WTC11 (cell line): ENCODE measurements around the gene MTUS2. TPM values are rescaled to one million over a fixed set of nuclear protein-coding genes. Genes with fewer than 3 reads are reported as not detected.

Source experiments
- ATAC-seq: fragments of 200-7000 bp; cut with Tn5 transposase; 2 replicates; pipeline ENCODE4 v1.10.0; 2021; ENCODE audit warnings: mild to moderate bottlenecking, moderate library complexity
- CTCF ChIA-PET: fragments of 300-600 bp; sonication (Branson Sonifier 250); formaldehyde crosslinking; loops from one replicate; lab custom pipeline; 2021; ENCODE audit warnings: antibody characterized with exemption; lab: Charles Lee
- POLR2A ChIA-PET: fragments of 350-600 bp; sonication (Branson Sonifier 250); formaldehyde crosslinking; loops from one replicate; lab custom pipeline; 2021; ENCODE audit warnings: antibody characterized with exemption; lab: Charles Lee
- DNase-seq: peaks from one replicate; pipeline ENCODE4 v3.0.0; 2021; ENCODE audit warnings: low spot score
- H3K27ac Mint-ChIP-seq: 2 replicates; pipeline ENCODE4 v1.8.0; 2021; ENCODE audit warnings: mixed read lengths
- H3K27me3 Mint-ChIP-seq: 2 replicates; pipeline ENCODE4 v1.8.0; 2021; ENCODE audit warnings: low read depth, mild to moderate bottlenecking, moderate library complexity, mixed read lengths
- H3K36me3 Mint-ChIP-seq: 2 replicates; pipeline ENCODE4 v1.8.0; 2021; ENCODE audit warnings: mixed read lengths
- H3K4me1 Mint-ChIP-seq: 2 replicates; pipeline ENCODE4 v1.8.0; 2022; ENCODE audit warnings: mixed read lengths
- H3K4me3 Mint-ChIP-seq: 2 replicates; pipeline ENCODE4 v1.8.0; 2021; ENCODE audit warnings: mild to moderate bottlenecking, moderate library complexity, mixed read lengths
- H3K9me3 Mint-ChIP-seq: 2 replicates; pipeline ENCODE4 v1.8.0; 2021; ENCODE audit warnings: mixed read lengths
- CREM ChIP-seq: sonication (generic); formaldehyde crosslinking; IDR thresholded peaks from 2 replicates; pipeline ENCODE4 v1.8.1; 2022; ENCODE audit warnings: mild to moderate bottlenecking, missing genetic modification reagents, moderate library complexity
- E2F1 ChIP-seq: sonication (generic); formaldehyde crosslinking; IDR thresholded peaks from 2 replicates; pipeline ENCODE4 v1.8.0; 2022; ENCODE audit warnings: mild to moderate bottlenecking, missing genetic modification reagents
- ELF4 ChIP-seq: sonication (generic); formaldehyde crosslinking; IDR thresholded peaks from 2 replicates; pipeline ENCODE4 v1.8.1; 2022; ENCODE audit warnings: low read depth, mild to moderate bottlenecking, moderate library complexity, missing genetic modification reagents
- GTF2I ChIP-seq: fragments of 250-450 bp; sonication (Bioruptor Pico); conservative IDR thresholded peaks from 2 replicates; pipeline ENCODE4 v1.4.0; 2021; ENCODE audit warnings: mild to moderate bottlenecking
- IRF2 ChIP-seq: sonication (generic); formaldehyde crosslinking; IDR thresholded peaks from 2 replicates; pipeline ENCODE4 v1.8.0; 2022; ENCODE audit warnings: low read depth, missing genetic modification reagents, borderline replicate concordance
- MYBL2 ChIP-seq: sonication (generic); formaldehyde crosslinking; IDR thresholded peaks from 2 replicates; pipeline ENCODE4 v1.8.1; 2023; ENCODE audit warnings: mild to moderate bottlenecking, moderate library complexity, missing genetic modification reagents
- NFATC4 ChIP-seq: fragments of 250-450 bp; sonication (Bioruptor Pico); IDR thresholded peaks from 2 replicates; pipeline ENCODE4 v1.9.0; 2021; ENCODE audit warnings: mild to moderate bottlenecking
- NR2C2 ChIP-seq: sonication (generic); formaldehyde crosslinking; IDR thresholded peaks from 2 replicates; pipeline ENCODE4 v1.8.0; 2022; ENCODE audit warnings: mild to moderate bottlenecking, missing genetic modification reagents
- NR3C1 ChIP-seq: sonication (generic); formaldehyde crosslinking; conservative IDR thresholded peaks from 2 replicates; pipeline ENCODE4 v1.8.1; 2023; ENCODE audit warnings: low read depth, mild to moderate bottlenecking, missing genetic modification reagents
- ZBTB21 ChIP-seq: sonication (generic); formaldehyde crosslinking; IDR thresholded peaks from 2 replicates; pipeline ENCODE4 v1.8.1; 2023; ENCODE audit warnings: mild to moderate bottlenecking, missing genetic modification reagents, borderline replicate concordance
- ZNF317 ChIP-seq: sonication (generic); formaldehyde crosslinking; IDR thresholded peaks from 2 replicates; pipeline ENCODE4 v1.8.1; 2023; ENCODE audit warnings: low read depth, mild to moderate bottlenecking, moderate library complexity, missing genetic modification reagents, borderline replicate concordance
- total RNA-seq: library from RNA; stranded (reverse); gene quantifications from 3 replicates; pipeline ENCODE4 v1.2.3, GENCODE V29; 2021
- TF ChIP-seq, protein P1 (sequence below): sonication (generic); formaldehyde crosslinking; IDR thresholded peaks from 2 replicates; pipeline ENCODE4 v1.8.1; 2022; ENCODE audit warnings: low read depth, mild to moderate bottlenecking, moderate library complexity, missing genetic modification reagents, borderline replicate concordance
- TF ChIP-seq, protein P2 (sequence below): sonication (generic); formaldehyde crosslinking; IDR thresholded peaks from 2 replicates; pipeline ENCODE4 v1.8.0; 2023; ENCODE audit warnings: mild to moderate bottlenecking, missing genetic modification reagents
- TF ChIP-seq, protein P3 (sequence below): sonication (generic); formaldehyde crosslinking; conservative IDR thresholded peaks from 2 replicates; pipeline ENCODE4 v1.8.1; 2022; ENCODE audit warnings: mild to moderate bottlenecking, missing genetic modification reagents
- TF ChIP-seq, protein P4 (sequence below): sonication (generic); formaldehyde crosslinking; conservative IDR thresholded peaks from 2 replicates; pipeline ENCODE4 v1.8.1; 2023; ENCODE audit warnings: mild to moderate bottlenecking, low read depth, missing genetic modification reagents, moderate library complexity
- TF ChIP-seq, protein P5 (sequence below): sonication (generic); formaldehyde crosslinking; IDR thresholded peaks from 2 replicates; pipeline ENCODE4 v1.8.0; 2023; ENCODE audit warnings: missing genetic modification reagents

Gene MTUS2
- total RNA-seq, 1 experiment from 2014 or later, result 0.22 TPM

- TF ChIP-seq ZNF317 (CRISPR knock-in tag), result no peak
- TF ChIP-seq, protein P1, sequence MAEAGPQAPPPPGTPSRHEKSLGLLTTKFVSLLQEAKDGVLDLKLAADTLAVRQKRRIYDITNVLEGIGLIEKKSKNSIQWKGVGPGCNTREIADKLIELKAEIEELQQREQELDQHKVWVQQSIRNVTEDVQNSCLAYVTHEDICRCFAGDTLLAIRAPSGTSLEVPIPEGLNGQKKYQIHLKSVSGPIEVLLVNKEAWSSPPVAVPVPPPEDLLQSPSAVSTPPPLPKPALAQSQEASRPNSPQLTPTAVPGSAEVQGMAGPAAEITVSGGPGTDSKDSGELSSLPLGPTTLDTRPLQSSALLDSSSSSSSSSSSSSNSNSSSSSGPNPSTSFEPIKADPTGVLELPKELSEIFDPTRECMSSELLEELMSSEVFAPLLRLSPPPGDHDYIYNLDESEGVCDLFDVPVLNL (CRISPR knock-in tag), result no peak
- no peak for TF ChIP-seq CREM
- no peak for TF ChIP-seq E2F1 (CRISPR knock-in tag)
- no peak for TF ChIP-seq NR2C2 (CRISPR knock-in tag)
- TF ChIP-seq, protein P2, sequence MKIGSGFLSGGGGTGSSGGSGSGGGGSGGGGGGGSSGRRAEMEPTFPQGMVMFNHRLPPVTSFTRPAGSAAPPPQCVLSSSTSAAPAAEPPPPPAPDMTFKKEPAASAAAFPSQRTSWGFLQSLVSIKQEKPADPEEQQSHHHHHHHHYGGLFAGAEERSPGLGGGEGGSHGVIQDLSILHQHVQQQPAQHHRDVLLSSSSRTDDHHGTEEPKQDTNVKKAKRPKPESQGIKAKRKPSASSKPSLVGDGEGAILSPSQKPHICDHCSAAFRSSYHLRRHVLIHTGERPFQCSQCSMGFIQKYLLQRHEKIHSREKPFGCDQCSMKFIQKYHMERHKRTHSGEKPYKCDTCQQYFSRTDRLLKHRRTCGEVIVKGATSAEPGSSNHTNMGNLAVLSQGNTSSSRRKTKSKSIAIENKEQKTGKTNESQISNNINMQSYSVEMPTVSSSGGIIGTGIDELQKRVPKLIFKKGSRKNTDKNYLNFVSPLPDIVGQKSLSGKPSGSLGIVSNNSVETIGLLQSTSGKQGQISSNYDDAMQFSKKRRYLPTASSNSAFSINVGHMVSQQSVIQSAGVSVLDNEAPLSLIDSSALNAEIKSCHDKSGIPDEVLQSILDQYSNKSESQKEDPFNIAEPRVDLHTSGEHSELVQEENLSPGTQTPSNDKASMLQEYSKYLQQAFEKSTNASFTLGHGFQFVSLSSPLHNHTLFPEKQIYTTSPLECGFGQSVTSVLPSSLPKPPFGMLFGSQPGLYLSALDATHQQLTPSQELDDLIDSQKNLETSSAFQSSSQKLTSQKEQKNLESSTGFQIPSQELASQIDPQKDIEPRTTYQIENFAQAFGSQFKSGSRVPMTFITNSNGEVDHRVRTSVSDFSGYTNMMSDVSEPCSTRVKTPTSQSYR (CRISPR knock-in tag), result no peak
- TF ChIP-seq GTF2I (CRISPR knock-in tag), result no peak
- TF ChIP-seq, protein P3, sequence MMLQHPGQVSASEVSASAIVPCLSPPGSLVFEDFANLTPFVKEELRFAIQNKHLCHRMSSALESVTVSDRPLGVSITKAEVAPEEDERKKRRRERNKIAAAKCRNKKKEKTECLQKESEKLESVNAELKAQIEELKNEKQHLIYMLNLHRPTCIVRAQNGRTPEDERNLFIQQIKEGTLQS, result no peak
Observed at GRCh38 chr13:29260684-29261083, 440.5 kb downstream of the MTUS2 start (continued).

DNA sequence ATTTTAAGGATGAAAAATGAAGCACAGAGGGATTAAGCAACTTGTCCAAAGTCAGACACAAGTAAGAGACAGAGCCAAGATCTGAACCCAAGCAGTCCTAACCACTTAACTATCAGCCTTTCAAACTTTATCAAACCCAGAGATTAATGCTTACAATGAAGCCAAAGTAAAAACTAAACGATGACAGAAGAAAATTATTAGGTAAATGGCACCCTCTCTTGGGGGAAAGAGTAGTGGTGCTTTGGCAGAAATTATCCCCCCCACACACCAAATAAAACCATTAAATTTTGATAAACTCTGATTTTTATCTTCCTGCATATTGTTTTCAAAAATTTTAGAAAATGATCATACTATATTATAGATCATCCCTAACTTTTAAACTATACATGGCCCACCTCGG, 446.1 kb downstream of the MTUS2 start:
- H3K4me3 Mint-ChIP-seq, result no peak overlapping the region
- no peak overlapping the region for H3K27ac Mint-ChIP-seq
- DNase-seq (no peak), ATAC-seq (no peak)
- H3K36me3 Mint-ChIP-seq, result peaks cover 5% of the 10 kb centered on the region
- ChIA-PET POLR2A (no interaction called here), CTCF (no interaction called here)
- TF ChIP-seq NFATC4, result no peak
- TF ChIP-seq IRF2, result no peak
- TF ChIP-seq, protein P4, sequence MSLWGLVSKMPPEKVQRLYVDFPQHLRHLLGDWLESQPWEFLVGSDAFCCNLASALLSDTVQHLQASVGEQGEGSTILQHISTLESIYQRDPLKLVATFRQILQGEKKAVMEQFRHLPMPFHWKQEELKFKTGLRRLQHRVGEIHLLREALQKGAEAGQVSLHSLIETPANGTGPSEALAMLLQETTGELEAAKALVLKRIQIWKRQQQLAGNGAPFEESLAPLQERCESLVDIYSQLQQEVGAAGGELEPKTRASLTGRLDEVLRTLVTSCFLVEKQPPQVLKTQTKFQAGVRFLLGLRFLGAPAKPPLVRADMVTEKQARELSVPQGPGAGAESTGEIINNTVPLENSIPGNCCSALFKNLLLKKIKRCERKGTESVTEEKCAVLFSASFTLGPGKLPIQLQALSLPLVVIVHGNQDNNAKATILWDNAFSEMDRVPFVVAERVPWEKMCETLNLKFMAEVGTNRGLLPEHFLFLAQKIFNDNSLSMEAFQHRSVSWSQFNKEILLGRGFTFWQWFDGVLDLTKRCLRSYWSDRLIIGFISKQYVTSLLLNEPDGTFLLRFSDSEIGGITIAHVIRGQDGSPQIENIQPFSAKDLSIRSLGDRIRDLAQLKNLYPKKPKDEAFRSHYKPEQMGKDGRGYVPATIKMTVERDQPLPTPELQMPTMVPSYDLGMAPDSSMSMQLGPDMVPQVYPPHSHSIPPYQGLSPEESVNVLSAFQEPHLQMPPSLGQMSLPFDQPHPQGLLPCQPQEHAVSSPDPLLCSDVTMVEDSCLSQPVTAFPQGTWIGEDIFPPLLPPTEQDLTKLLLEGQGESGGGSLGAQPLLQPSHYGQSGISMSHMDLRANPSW, result no peak
- TF ChIP-seq NR3C1 (CRISPR knock-in tag), result no peak
- peaks cover 22% of the 10 kb centered on the region for H3K9me3 Mint-ChIP-seq
- no peaks in the 10 kb centered on the region for H3K27me3 Mint-ChIP-seq
- peaks cover 4% of the 10 kb centered on the region for H3K4me1 Mint-ChIP-seq

GRCh38 chr13:29266756-29267733, 446.9 kb downstream of the MTUS2 start:
- Mint-ChIP-seq H3K27ac (no peak overlapping the region), H3K27me3 (no peaks in the 10 kb centered on the region), H3K4me3 (no peak overlapping the region), H3K4me1 (peaks cover 4% of the 10 kb centered on the region), H3K9me3 (peaks cover 22% of the 10 kb centered on the region), H3K36me3 (peaks cover 5% of the 10 kb centered on the region)
- POLR2A ChIA-PET, result no interaction called here
- ATAC-seq (no peak), DNase-seq (no peak)
- CTCF ChIA-PET, result no interaction called here
- TF ChIP-seq, protein P2 (CRISPR knock-in tag), result no peak
- TF ChIP-seq MYBL2 (CRISPR knock-in tag), result no peak
- no peak for TF ChIP-seq ZNF317 (CRISPR knock-in tag)
- TF ChIP-seq, protein P5, sequence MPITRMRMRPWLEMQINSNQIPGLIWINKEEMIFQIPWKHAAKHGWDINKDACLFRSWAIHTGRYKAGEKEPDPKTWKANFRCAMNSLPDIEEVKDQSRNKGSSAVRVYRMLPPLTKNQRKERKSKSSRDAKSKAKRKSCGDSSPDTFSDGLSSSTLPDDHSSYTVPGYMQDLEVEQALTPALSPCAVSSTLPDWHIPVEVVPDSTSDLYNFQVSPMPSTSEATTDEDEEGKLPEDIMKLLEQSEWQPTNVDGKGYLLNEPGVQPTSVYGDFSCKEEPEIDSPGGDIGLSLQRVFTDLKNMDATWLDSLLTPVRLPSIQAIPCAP (CRISPR knock-in tag), result no peak
- no peak for TF ChIP-seq ELF4
- no peak for TF ChIP-seq ZBTB21 (CRISPR knock-in tag)
